Caco-2 (cell line): ENCODE measurements around the gene SMYD3. TPM values are rescaled to one million over a fixed set of nuclear protein-coding genes. Genes with fewer than 3 reads are reported as not detected.

Experiments used
- BruUV-seq: library from RNA; stranded (reverse); fragments of 400-500 nt; replicated peaks from 2 replicates; lab custom pipeline; 2021; lab: Mats Ljungman, UMichigan
- CTCF ChIA-PET: fragments of 300-600 bp; sonication (Branson Sonifier 250); formaldehyde crosslinking; loops from one replicate; lab custom pipeline; 2022; ENCODE audit warnings: antibody characterized with exemption; lab: Charles Lee
- POLR2A ChIA-PET: fragments of 300-600 bp; sonication (Branson Sonifier 250); formaldehyde crosslinking; loops from one replicate; lab custom pipeline; 2022; ENCODE audit warnings: antibody characterized with exemption; lab: Charles Lee
- DNase-seq, 2 experiments: peaks; one replicate each; pipeline versions ENCODE4 v3.0.0 to v3.0.0-alpha.2; 2020 to 2022
- H3K27me3 ChIP-seq: replicated peaks from 2 replicates; pipeline ENCODE4 v1.6.0; 2011; ENCODE audit warnings: low read length; ENCODE audit not compliant: control insufficient read depth, insufficient read depth
- H3K36me3 ChIP-seq: 2 replicates; pipeline ENCODE4 v1.5.1; 2011; ENCODE audit warnings: low read length; ENCODE audit not compliant: control insufficient read depth, insufficient read depth
- H3K4me1 ChIP-seq: fragments of 250-450 bp; sonication (Bioruptor Pico); 2 replicates; pipeline ENCODE4 v1.5.1; 2020; ENCODE audit warnings: mild to moderate bottlenecking
- H3K4me3 ChIP-seq: 2 replicates; pipeline ENCODE4 v1.5.1; 2011; ENCODE audit warnings: low read depth, mild to moderate bottlenecking, control low read depth, low read length
- H3K9me3 ChIP-seq: fragments of 250-450 bp; sonication (Bioruptor Pico); 2 replicates; pipeline ENCODE4 v1.5.1; 2020; ENCODE audit warnings: mild to moderate bottlenecking, moderate library complexity
- H3K27ac Mint-ChIP-seq: one replicate; pipeline ENCODE4 v1.8.0; 2022; ENCODE audit warnings: mixed read lengths; ENCODE audit not compliant: unreplicated experiment
- H3K27me3 Mint-ChIP-seq: one replicate; pipeline ENCODE4 v1.8.0; 2022; ENCODE audit warnings: mixed read lengths; ENCODE audit not compliant: insufficient read depth, unreplicated experiment
- H3K36me3 Mint-ChIP-seq: one replicate; pipeline ENCODE4 v1.8.0; 2022; ENCODE audit warnings: mild to moderate bottlenecking, mixed read lengths; ENCODE audit not compliant: insufficient read depth, unreplicated experiment
- H3K4me1 Mint-ChIP-seq: one replicate; pipeline ENCODE4 v1.8.0; 2022; ENCODE audit warnings: low read depth, mixed read lengths; ENCODE audit not compliant: unreplicated experiment
- H3K4me3 Mint-ChIP-seq: one replicate; pipeline ENCODE4 v1.8.0; 2022; ENCODE audit warnings: mild to moderate bottlenecking, moderate library complexity, mixed read lengths; ENCODE audit not compliant: unreplicated experiment
- H3K9me3 Mint-ChIP-seq: one replicate; pipeline ENCODE4 v1.8.0; 2022; ENCODE audit warnings: mixed read lengths; ENCODE audit not compliant: unreplicated experiment
- intact Hi-C: fragments of 100-400 bp; cut with micrococcal nuclease; formaldehyde crosslinking; loops from one replicate; pipeline ENCODE4 v1.10.0; 2022; ENCODE audit not compliant: unreplicated experiment
- total RNA-seq: library from RNA; stranded (reverse); gene quantifications from 2 replicates; pipeline ENCODE4 v1.2.3, GENCODE V29; 2022
- TF ChIP-seq, protein P1 (sequence below), 2 experiments: fragments of 200-600 bp in 1 of 2; IDR thresholded peaks; 1 replicate in 1 of 2; 2 replicates in 1 of 2; pipeline versions ENCODE4 v1.5.1 to v1.8.0; 2011 to 2022; ENCODE audit warnings: antibody characterized with exemption in 1 of 2, control low read depth in 1 of 2, inconsistent platforms in 1 of 2, low read depth in 1 of 2, low read length in 1 of 2, mild to moderate bottlenecking in 1 of 2, moderate library complexity in 1 of 2; ENCODE audit not compliant: insufficient read depth in 1 of 2, severe bottlenecking in 1 of 2, unreplicated experiment in 1 of 2

SMYD3 gene
- total RNA-seq, 1 experiment from 2014 or later: 33.0 TPM

- ChIA-PET CTCF (no interaction called here), POLR2A (no interaction called here)
- Mint-ChIP-seq H3K27me3 (no peaks in the 10 kb centered on the region), H3K4me1 (no peaks in the 10 kb centered on the region), H3K36me3 (no peaks in the 10 kb centered on the region), H3K27ac (no peak overlapping the region), H3K9me3 (no peaks in the 10 kb centered on the region), H3K4me3 (no peak overlapping the region)
- Histone ChIP-seq H3K27me3 (no peaks in the 10 kb centered on the region), H3K4me1 (no peaks in the 10 kb centered on the region), H3K4me3 (no peak overlapping the region), H3K36me3 (no peaks in the 10 kb centered on the region), H3K9me3 (no peaks in the 10 kb centered on the region)
- DNase-seq: no peak
- BruUV-seq: no TSS peak
- intact Hi-C loops: no loop called here
- TF ChIP-seq, protein P1, sequence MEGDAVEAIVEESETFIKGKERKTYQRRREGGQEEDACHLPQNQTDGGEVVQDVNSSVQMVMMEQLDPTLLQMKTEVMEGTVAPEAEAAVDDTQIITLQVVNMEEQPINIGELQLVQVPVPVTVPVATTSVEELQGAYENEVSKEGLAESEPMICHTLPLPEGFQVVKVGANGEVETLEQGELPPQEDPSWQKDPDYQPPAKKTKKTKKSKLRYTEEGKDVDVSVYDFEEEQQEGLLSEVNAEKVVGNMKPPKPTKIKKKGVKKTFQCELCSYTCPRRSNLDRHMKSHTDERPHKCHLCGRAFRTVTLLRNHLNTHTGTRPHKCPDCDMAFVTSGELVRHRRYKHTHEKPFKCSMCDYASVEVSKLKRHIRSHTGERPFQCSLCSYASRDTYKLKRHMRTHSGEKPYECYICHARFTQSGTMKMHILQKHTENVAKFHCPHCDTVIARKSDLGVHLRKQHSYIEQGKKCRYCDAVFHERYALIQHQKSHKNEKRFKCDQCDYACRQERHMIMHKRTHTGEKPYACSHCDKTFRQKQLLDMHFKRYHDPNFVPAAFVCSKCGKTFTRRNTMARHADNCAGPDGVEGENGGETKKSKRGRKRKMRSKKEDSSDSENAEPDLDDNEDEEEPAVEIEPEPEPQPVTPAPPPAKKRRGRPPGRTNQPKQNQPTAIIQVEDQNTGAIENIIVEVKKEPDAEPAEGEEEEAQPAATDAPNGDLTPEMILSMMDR (IDR thresholded peaks at IDR 0.05; ENCODE audit: insufficient read depth in 1 of 2, low read depth in 1 of 2, low read length in 1 of 2, severe bottlenecking in 1 of 2, unreplicated experiment in 1 of 2): no peak
Measured at GRCh38 chr1:245956225-245956624, 550.9 kb downstream of the SMYD3 start.

DNA sequence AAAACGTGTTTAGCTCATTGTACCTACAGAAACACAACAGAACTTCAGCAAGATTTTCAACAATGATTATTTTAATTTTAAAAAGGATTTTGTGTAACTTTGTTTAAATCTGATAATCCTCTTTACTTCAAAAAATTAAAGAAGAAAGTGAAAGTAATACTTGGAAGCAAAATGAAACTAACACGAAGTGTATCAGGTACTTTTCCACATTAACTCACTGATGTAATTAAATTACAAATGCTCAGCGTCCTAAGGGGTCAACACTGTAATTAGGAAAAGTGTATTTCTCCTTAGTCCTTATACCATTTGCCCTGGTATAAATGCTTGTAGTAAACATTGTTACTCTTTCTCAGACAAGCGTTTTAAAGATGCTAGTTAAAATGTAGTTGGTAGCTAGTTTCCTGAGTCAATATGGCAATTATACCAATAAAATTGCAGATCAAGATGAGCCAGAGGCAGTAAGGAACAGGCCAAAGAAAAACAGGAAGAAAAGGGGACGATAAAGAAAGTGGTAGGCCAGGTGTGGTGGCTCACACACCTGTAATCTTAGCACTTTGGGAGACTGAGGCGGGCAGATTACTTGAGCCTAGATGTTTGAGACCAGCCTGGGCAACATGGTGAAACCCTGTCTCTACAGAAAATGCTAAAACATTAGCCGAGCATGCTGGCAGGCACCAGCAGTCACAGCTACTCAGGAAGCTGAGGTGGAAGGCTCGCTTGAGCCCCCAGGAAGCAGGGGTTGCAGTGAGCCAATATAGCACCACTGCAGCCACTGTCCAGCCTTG is 553.0 kb downstream of the SMYD3 start:
- Histone ChIP-seq H3K4me3 (no peak overlapping the region), H3K27me3 (no peaks in the 10 kb centered on the region), H3K9me3 (no peaks in the 10 kb centered on the region), H3K36me3 (no peaks in the 10 kb centered on the region), H3K4me1 (no peaks in the 10 kb centered on the region)
- no peak for DNase-seq
- CTCF ChIA-PET: no interaction called here
- no peak overlapping the region for H3K4me3 Mint-ChIP-seq
- no peaks in the 10 kb centered on the region for H3K36me3 Mint-ChIP-seq
- POLR2A ChIA-PET: no interaction called here
- intact Hi-C loops: no loop called here
- TF ChIP-seq, protein P1 (IDR thresholded peaks at IDR 0.05; ENCODE audit: insufficient read depth in 1 of 2, low read depth in 1 of 2, low read length in 1 of 2, severe bottlenecking in 1 of 2, unreplicated experiment in 1 of 2): no peak
- no peaks in the 10 kb centered on the region for H3K4me1 Mint-ChIP-seq
- BruUV-seq: no TSS peak
- H3K27me3 Mint-ChIP-seq: no peaks in the 10 kb centered on the region
- no peak overlapping the region for H3K27ac Mint-ChIP-seq
- H3K9me3 Mint-ChIP-seq: no peaks in the 10 kb centered on the region

DNA sequence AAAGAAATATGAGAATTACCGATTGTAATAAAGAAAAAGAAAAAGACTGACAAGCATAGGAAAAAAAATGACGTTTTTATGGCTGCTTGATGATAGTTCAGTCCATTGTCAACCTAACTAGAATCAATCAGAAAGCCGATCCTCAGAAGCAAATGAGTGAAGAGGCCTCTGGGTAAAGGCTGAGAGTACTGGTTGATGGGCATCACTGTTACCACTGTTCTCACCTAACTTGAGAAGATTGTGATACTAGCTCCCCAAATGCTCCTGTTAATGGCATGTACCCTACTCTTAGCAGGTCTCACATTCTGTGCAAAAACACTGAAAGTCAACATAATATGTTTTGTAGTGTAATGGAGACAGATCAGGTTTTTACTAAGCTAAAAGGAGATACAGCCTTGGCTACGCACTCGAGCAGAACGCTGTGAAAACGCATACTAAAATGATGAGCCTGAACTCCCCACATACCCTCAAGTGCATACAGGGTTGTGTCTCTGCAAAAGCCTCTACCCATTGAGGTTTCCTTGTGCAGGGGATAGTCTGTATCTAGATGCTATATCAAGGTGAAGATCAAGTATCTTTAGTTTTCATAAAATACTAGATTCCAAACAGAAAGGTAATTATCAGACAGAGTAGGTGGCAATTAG is 554.6 kb downstream of the SMYD3 start:
- Mint-ChIP-seq H3K27ac (no peak overlapping the region), H3K27me3 (no peaks in the 10 kb centered on the region), H3K36me3 (no peaks in the 10 kb centered on the region), H3K4me3 (no peak overlapping the region), H3K4me1 (no peaks in the 10 kb centered on the region), H3K9me3 (no peaks in the 10 kb centered on the region)
- intact Hi-C loops: no loop called here
- no TSS peak for BruUV-seq
- H3K4me1 ChIP-seq: no peaks in the 10 kb centered on the region
- DNase-seq: no peak
- no peaks in the 10 kb centered on the region for H3K27me3 ChIP-seq
- H3K9me3 ChIP-seq: no peaks in the 10 kb centered on the region
- ChIA-PET CTCF (no interaction called here), POLR2A (no interaction called here)
- TF ChIP-seq, protein P1 (IDR thresholded peaks at IDR 0.05; ENCODE audit: insufficient read depth in 1 of 2, low read depth in 1 of 2, low read length in 1 of 2, severe bottlenecking in 1 of 2, unreplicated experiment in 1 of 2): no peak
- no peaks in the 10 kb centered on the region for H3K36me3 ChIP-seq
- H3K4me3 ChIP-seq: no peak overlapping the region
